GM23338 (cell line): ENCODE data around the gene GBF1. TPM values are rescaled to one million over a fixed set of nuclear protein-coding genes. Genes with fewer than 3 reads are reported as not detected.
A peak's percentile ranks its signal among the peaks of the same experiment; 100 is the strongest.

Experiments used
- ATAC-seq: fragments of 200-7000 bp; cut with Tn5 transposase; 3 replicates; pipeline ENCODE4 v1.9.1; 2020
- DNase-seq: peaks from one replicate; pipeline ENCODE4 v3.0.0-alpha.2; 2015; ENCODE audit warnings: low spot score
- H2AFZ ChIP-seq: fragments of 200-600 bp; sonication (generic); 2 replicates; pipeline ENCODE4 v1.8.0; 2016; ENCODE audit warnings: antibody characterized with exemption, mild to moderate bottlenecking, moderate library complexity
- H3F3A ChIP-seq: fragments of 200-600 bp; sonication (generic); replicated peaks from 2 replicates; pipeline ENCODE4 v1.8.0; 2017; ENCODE audit warnings: antibody characterized with exemption, mixed run types, low read depth
- H3K27ac ChIP-seq: fragments of 200-600 bp; sonication (generic); 2 replicates; pipeline ENCODE4 v1.6.1; 2016; ENCODE audit warnings: low read depth
- H3K27me3 ChIP-seq: fragments of 200-600 bp; sonication (generic); 2 replicates; pipeline ENCODE4 v1.8.0; 2016; ENCODE audit warnings: mild to moderate bottlenecking, mixed run types, moderate library complexity; ENCODE audit not compliant: insufficient read depth
- H3K36me3 ChIP-seq: fragments of 200-600 bp; sonication (generic); 2 replicates; pipeline ENCODE4 v1.8.0; 2016; ENCODE audit warnings: mild to moderate bottlenecking; ENCODE audit not compliant: insufficient read depth
- H3K4me1 ChIP-seq: fragments of 200-600 bp; sonication (generic); 2 replicates; pipeline ENCODE4 v1.8.0; 2016; ENCODE audit warnings: mild to moderate bottlenecking, moderate library complexity; ENCODE audit not compliant: insufficient read depth
- H3K4me2 ChIP-seq: fragments of 200-600 bp; sonication (generic); 2 replicates; pipeline ENCODE4 v1.7.1; 2017; ENCODE audit warnings: mixed run types
- H3K4me3 ChIP-seq: fragments of 200-600 bp; sonication (generic); 2 replicates; pipeline ENCODE4 v1.6.1; 2016; ENCODE audit warnings: mixed run types
- H3K79me2 ChIP-seq: fragments of 200-600 bp; sonication (generic); replicated peaks from 2 replicates; pipeline ENCODE4 v1.8.0; 2017; ENCODE audit warnings: mild to moderate bottlenecking; ENCODE audit not compliant: insufficient read depth
- H3K9me2 ChIP-seq: fragments of 200-600 bp; sonication (generic); 2 replicates; pipeline ENCODE4 v1.8.0; 2017; ENCODE audit not compliant: insufficient read depth
- H4K20me1 ChIP-seq: fragments of 200-600 bp; sonication (generic); replicated peaks from 2 replicates; pipeline ENCODE4 v1.8.0; 2017; ENCODE audit warnings: mild to moderate bottlenecking; ENCODE audit not compliant: insufficient read depth
- H3K27ac Mint-ChIP-seq: 2 replicates; pipeline ENCODE4 v1.8.0; 2020; ENCODE audit warnings: inconsistent platforms, mild to moderate bottlenecking, moderate library complexity, mixed read lengths
- H3K27me3 Mint-ChIP-seq: 3 replicates; pipeline ENCODE4 v1.8.0; 2022; ENCODE audit warnings: low read depth, mild to moderate bottlenecking, moderate library complexity, mixed read lengths, inconsistent platforms; ENCODE audit not compliant: insufficient read depth, poor library complexity
- H3K36me3 Mint-ChIP-seq: 3 replicates; pipeline ENCODE4 v1.8.0; 2021; ENCODE audit warnings: low read depth, mild to moderate bottlenecking, inconsistent platforms, moderate library complexity, mixed read lengths
- H3K4me1 Mint-ChIP-seq: 3 replicates; pipeline ENCODE4 v1.8.0; 2020; ENCODE audit warnings: mild to moderate bottlenecking, inconsistent platforms, mixed read lengths
- H3K4me3 Mint-ChIP-seq: 3 replicates; pipeline ENCODE4 v1.8.0; 2021; ENCODE audit warnings: moderate library complexity, mild to moderate bottlenecking, inconsistent platforms, mixed read lengths
- H3K9me3 Mint-ChIP-seq: 3 replicates; pipeline ENCODE4 v1.8.0; 2020; ENCODE audit warnings: moderate library complexity, mild to moderate bottlenecking, inconsistent platforms, mixed read lengths
- CREB1 ChIP-seq: fragments of 250-450 bp; sonication (Bioruptor Pico); IDR thresholded peaks from 2 replicates; pipeline ENCODE4 v1.5.0; 2020; ENCODE audit warnings: low read depth, mild to moderate bottlenecking, moderate library complexity
- ETS1 ChIP-seq: IDR thresholded peaks from 2 replicates; pipeline ENCODE4 v1.6.1; 2016; ENCODE audit warnings: antibody characterized with exemption
- EZH2 ChIP-seq: fragments of 200-600 bp; sonication (generic); IDR thresholded peaks from one replicate; pipeline ENCODE4 v1.8.0; 2017; ENCODE audit warnings: antibody characterized with exemption, mild to moderate bottlenecking, low read depth; ENCODE audit not compliant: unreplicated experiment
- EZH2phosphoT487 ChIP-seq: fragments of 200-600 bp; sonication (generic); IDR thresholded peaks from one replicate; pipeline ENCODE4 v1.8.1; 2018; ENCODE audit warnings: antibody characterized with exemption; ENCODE audit not compliant: unreplicated experiment
- JUNB ChIP-seq: IDR thresholded peaks from one replicate; pipeline ENCODE4 v1.6.1; 2016; ENCODE audit warnings: antibody characterized with exemption; ENCODE audit not compliant: unreplicated experiment
- NANOG ChIP-seq: IDR thresholded peaks from 2 replicates; pipeline ENCODE4 v1.6.1; 2016; ENCODE audit warnings: antibody characterized with exemption, borderline replicate concordance
- POLR2AphosphoS5 ChIP-seq: IDR thresholded peaks from 2 replicates; pipeline ENCODE4 v1.6.1; 2016; ENCODE audit warnings: antibody characterized with exemption, low read depth
- REST ChIP-seq: IDR thresholded peaks from one replicate; pipeline ENCODE4 v1.6.1; 2018; ENCODE audit warnings: antibody characterized with exemption; ENCODE audit not compliant: unreplicated experiment
- STAT1 ChIP-seq: IDR thresholded peaks from one replicate; pipeline ENCODE4 v1.6.1; 2016; ENCODE audit warnings: antibody characterized with exemption; ENCODE audit not compliant: unreplicated experiment
- ZNF114 ChIP-seq: fragments of 250-450 bp; sonication (Bioruptor Pico); IDR thresholded peaks from 2 replicates; pipeline ENCODE4 v1.5.0; 2020; ENCODE audit warnings: mild to moderate bottlenecking, moderate library complexity
- ZNF331 ChIP-seq: fragments of 250-450 bp; sonication (Bioruptor Pico); IDR thresholded peaks from 2 replicates; pipeline ENCODE4 v1.5.0; 2020; ENCODE audit warnings: low read depth, mild to moderate bottlenecking, moderate library complexity
- polyA plus RNA-seq: library from polyadenylated mRNA; unstranded; fragments of >200 nt; fragmentation: Nextera tagmentation; extraction: Ambion mirVana; gene quantifications from 2 replicates; pipeline ENCODE4 v1.2.1, GENCODE V29; 2016
- total RNA-seq: library from RNA; depleted of rRNA; stranded (reverse); fragments of >200 nt; shearing (Covaris generic); gene quantifications from 2 replicates; pipeline ENCODE4 v1.2.3, GENCODE V29; 2014
- TF ChIP-seq, protein P1 (sequence below), 2 experiments: fragments of 200-600 bp in 1 of 2; sonication (generic) in 1 of 2; conservative IDR thresholded peaks; 2 replicates each; pipeline versions ENCODE4 v1.5.1 to v1.6.1; 2016 to 2017; ENCODE audit warnings: antibody characterized with exemption in 2 of 2, low read depth in 2 of 2, mild to moderate bottlenecking in 2 of 2, moderate library complexity in 1 of 2
- TF ChIP-seq, protein P2 (sequence below): fragments of 250-450 bp; sonication (Bioruptor Pico); IDR thresholded peaks from 2 replicates; pipeline ENCODE4 v1.5.0; 2020; ENCODE audit warnings: mild to moderate bottlenecking, moderate library complexity

GBF1 gene
- total and polyA plus RNA-seq, 2 experiments from 2014 or later, result 6.5 to 27.2 TPM

- H3K4me2 ChIP-seq, result peak overlapping the region; percentile 96; the same call in 1 of the 2 replicates
- peak overlapping the region; percentile 82 for H3K4me3 Mint-ChIP-seq
- H3K9me3 Mint-ChIP-seq, result no peaks in the 10 kb centered on the region
- no peaks in the 10 kb centered on the region for H3K36me3 ChIP-seq
- peaks cover 13% of the 10 kb centered on the region for H3K4me1 ChIP-seq
- no peak overlapping the region for H2AFZ ChIP-seq
- no peaks in the 10 kb centered on the region; the same call in 1 of the 2 replicates for H4K20me1 ChIP-seq
- 0 out of 2 replicates have a peak, but pooled peaks cover 9% of the 10 kb centered on the region for H3F3A ChIP-seq
- H3K4me3 ChIP-seq, result no peak overlapping the region; the same call in 1 of the 2 replicates
- peaks cover 44% of the 10 kb centered on the region for H3K27me3 Mint-ChIP-seq
- H3K36me3 Mint-ChIP-seq, result no peaks in the 10 kb centered on the region; the same call in 2 of the 3 replicates
- no peaks in the 10 kb centered on the region for H3K79me2 ChIP-seq
- ATAC-seq (no peak), DNase-seq (no peak)
- H3K27ac Mint-ChIP-seq, result no peak overlapping the region
- TF ChIP-seq JUNB (no peak), EZH2 (no peak), ZNF331 (CRISPR knock-in tag) (no peak), EZH2phosphoT487 (no peak), CREB1 (CRISPR knock-in tag) (no peak), ZNF114 (no peak), POLR2AphosphoS5 (no peak), REST (no peak), ETS1 (no peak), STAT1 (no peak), NANOG (no peak)
- TF ChIP-seq, protein P1, sequence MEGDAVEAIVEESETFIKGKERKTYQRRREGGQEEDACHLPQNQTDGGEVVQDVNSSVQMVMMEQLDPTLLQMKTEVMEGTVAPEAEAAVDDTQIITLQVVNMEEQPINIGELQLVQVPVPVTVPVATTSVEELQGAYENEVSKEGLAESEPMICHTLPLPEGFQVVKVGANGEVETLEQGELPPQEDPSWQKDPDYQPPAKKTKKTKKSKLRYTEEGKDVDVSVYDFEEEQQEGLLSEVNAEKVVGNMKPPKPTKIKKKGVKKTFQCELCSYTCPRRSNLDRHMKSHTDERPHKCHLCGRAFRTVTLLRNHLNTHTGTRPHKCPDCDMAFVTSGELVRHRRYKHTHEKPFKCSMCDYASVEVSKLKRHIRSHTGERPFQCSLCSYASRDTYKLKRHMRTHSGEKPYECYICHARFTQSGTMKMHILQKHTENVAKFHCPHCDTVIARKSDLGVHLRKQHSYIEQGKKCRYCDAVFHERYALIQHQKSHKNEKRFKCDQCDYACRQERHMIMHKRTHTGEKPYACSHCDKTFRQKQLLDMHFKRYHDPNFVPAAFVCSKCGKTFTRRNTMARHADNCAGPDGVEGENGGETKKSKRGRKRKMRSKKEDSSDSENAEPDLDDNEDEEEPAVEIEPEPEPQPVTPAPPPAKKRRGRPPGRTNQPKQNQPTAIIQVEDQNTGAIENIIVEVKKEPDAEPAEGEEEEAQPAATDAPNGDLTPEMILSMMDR (conservative IDR thresholded peaks at IDR 0.05; ENCODE audit: low read depth in 2 of 2), result no peak
- TF ChIP-seq, protein P2, sequence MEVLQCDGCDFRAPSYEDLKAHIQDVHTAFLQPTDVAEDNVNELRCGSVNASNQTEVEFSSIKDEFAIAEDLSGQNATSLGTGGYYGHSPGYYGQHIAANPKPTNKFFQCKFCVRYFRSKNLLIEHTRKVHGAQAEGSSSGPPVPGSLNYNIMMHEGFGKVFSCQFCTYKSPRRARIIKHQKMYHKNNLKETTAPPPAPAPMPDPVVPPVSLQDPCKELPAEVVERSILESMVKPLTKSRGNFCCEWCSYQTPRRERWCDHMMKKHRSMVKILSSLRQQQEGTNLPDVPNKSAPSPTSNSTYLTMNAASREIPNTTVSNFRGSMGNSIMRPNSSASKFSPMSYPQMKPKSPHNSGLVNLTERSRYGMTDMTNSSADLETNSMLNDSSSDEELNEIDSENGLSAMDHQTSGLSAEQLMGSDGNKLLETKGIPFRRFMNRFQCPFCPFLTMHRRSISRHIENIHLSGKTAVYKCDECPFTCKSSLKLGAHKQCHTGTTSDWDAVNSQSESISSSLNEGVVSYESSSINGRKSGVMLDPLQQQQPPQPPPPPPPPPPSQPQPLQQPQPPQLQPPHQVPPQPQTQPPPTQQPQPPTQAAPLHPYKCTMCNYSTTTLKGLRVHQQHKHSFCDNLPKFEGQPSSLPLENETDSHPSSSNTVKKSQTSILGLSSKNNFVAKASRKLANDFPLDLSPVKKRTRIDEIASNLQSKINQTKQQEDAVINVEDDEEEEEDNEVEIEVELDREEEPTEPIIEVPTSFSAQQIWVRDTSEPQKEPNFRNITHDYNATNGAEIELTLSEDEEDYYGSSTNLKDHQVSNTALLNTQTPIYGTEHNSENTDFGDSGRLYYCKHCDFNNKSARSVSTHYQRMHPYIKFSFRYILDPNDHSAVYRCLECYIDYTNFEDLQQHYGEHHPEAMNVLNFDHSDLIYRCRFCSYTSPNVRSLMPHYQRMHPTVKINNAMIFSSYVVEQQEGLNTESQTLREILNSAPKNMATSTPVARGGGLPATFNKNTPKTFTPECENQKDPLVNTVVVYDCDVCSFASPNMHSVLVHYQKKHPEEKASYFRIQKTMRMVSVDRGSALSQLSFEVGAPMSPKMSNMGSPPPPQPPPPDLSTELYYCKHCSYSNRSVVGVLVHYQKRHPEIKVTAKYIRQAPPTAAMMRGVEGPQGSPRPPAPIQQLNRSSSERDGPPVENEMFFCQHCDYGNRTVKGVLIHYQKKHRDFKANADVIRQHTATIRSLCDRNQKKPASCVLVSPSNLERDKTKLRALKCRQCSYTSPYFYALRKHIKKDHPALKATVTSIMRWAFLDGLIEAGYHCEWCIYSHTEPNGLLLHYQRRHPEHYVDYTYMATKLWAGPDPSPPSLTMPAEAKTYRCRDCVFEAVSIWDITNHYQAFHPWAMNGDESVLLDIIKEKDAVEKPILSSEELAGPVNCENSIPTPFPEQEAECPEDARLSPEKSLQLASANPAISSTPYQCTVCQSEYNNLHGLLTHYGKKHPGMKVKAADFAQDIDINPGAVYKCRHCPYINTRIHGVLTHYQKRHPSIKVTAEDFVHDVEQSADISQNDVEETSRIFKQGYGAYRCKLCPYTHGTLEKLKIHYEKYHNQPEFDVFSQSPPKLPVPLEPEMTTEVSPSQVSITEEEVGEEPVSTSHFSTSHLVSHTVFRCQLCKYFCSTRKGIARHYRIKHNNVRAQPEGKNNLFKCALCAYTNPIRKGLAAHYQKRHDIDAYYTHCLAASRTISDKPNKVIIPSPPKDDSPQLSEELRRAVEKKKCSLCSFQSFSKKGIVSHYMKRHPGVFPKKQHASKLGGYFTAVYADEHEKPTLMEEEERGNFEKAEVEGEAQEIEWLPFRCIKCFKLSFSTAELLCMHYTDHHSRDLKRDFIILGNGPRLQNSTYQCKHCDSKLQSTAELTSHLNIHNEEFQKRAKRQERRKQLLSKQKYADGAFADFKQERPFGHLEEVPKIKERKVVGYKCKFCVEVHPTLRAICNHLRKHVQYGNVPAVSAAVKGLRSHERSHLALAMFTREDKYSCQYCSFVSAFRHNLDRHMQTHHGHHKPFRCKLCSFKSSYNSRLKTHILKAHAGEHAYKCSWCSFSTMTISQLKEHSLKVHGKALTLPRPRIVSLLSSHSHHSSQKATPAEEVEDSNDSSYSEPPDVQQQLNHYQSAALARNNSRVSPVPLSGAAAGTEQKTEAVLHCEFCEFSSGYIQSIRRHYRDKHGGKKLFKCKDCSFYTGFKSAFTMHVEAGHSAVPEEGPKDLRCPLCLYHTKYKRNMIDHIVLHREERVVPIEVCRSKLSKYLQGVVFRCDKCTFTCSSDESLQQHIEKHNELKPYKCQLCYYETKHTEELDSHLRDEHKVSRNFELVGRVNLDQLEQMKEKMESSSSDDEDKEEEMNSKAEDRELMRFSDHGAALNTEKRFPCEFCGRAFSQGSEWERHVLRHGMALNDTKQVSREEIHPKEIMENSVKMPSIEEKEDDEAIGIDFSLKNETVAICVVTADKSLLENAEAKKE, result no peak
- H3K27me3 ChIP-seq, result peaks cover 34% of the 10 kb centered on the region
- no peaks in the 10 kb centered on the region for H3K9me2 ChIP-seq
- H3K27ac ChIP-seq, result no peak overlapping the region
- peaks cover 20% of the 10 kb centered on the region for H3K4me1 Mint-ChIP-seq
Observed at GRCh38 chr10:102396730-102397151, 151.4 kb downstream of the GBF1 start.
